ENCODE results near the gene PRKAA1. TPM values are rescaled to one million over a fixed set of nuclear protein-coding genes. Genes with fewer than 3 reads are reported as not detected.

The PRKAA1 gene
- 10 to 100 TPM; 43.0 to 52.5 TPM for total RNA-seq

DNA sequence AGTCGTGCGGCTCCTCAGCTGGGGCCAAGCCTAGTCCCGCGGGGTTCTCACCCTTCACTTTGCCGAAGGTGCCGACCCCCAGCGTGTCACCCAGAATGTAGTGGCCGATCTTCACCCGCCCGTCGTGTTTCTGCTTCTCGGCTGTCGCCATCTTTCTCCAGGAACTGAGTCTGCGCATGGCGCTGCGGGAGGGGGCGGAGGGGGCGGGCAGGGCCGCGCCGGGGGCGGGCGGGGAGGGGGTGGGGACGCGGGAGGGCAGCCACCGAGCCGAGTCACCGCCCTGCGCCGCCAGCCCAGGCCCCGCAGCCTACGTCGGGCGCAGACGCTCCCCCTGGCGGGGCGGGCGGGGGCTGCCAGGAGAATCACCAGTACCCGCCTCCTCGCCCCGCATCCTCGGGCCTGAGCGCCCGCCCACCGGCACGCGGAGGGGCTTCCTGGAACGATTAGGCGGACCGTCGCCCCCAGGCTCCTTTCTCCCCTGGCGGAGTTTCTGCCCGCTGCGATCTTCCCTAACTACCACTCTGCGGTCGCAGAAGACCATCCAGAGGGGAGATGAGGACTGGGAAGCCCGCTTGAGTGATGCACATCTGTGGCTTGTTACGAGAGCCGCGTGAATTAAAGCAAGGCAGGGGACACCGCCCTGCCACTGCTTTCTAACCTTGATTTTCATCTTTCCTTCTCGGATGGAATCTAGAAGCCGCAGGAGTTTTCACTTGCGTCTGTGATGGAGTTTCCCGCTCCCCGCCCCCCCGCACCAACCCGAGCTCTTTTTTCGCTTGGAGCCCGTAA, at the start of gene PRKAA1:
TSS of gene PRKAA1 (minus strand) at position 363 of the 789 bp plus-strand sequence. CDS start at position 178, 185 bp downstream.
- H3K36me3 ChIP-seq, result no peaks in the 10 kb centered on the region
- H3K27me3 ChIP-seq, result no peaks in the 10 kb centered on the region
- peaks cover 0 to 25% of the 10 kb centered on the region in 2 donors for H3K4me1 ChIP-seq
- TF ChIP-seq, protein P1, sequence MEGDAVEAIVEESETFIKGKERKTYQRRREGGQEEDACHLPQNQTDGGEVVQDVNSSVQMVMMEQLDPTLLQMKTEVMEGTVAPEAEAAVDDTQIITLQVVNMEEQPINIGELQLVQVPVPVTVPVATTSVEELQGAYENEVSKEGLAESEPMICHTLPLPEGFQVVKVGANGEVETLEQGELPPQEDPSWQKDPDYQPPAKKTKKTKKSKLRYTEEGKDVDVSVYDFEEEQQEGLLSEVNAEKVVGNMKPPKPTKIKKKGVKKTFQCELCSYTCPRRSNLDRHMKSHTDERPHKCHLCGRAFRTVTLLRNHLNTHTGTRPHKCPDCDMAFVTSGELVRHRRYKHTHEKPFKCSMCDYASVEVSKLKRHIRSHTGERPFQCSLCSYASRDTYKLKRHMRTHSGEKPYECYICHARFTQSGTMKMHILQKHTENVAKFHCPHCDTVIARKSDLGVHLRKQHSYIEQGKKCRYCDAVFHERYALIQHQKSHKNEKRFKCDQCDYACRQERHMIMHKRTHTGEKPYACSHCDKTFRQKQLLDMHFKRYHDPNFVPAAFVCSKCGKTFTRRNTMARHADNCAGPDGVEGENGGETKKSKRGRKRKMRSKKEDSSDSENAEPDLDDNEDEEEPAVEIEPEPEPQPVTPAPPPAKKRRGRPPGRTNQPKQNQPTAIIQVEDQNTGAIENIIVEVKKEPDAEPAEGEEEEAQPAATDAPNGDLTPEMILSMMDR (IDR thresholded peaks at IDR 0.05), result peak; percentile 36 to 82
- H3K27ac ChIP-seq, result peak within 1 kb of the TSS; percentile 94 to 95
- H3K4me3 ChIP-seq, result peak within 1 kb of the TSS; percentile 94 to 95
- no peaks in the 10 kb centered on the region for H3K9me3 ChIP-seq
- peak; percentile 87 for DNase-seq (ENCODE audit: low spot score)

DNA sequence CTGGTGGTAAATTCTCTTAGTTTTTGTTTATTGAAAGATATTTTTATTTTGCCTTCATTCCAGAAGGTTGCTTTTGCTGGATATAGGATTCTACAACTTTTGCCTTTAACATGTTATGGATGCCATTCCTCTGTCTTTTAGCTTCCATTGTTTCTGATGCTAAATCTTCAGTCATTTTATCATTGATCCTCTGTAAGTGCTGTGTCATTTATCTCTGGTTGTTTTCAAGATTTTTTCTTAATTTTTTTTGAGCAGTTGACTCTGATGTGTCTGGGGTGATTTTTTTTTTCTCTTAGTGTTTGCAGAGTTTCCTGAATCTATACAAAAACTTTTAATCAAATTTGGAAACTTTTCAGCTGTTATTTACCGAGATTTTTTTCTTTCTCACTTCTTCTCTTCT, 49.4 kb upstream of the PRKAA1 start:
- Histone ChIP-seq H3K4me3 (no peak overlapping the region), H3K9me3 (no peaks in the 10 kb centered on the region), H3K36me3 (peaks cover 11% of the 10 kb centered on the region), H3K4me1 (peaks cover 0 to 6% of the 10 kb centered on the region in 2 donors), H3K27ac (no peak overlapping the region), H3K27me3 (no peaks in the 10 kb centered on the region)
- DNase-seq (ENCODE audit: low spot score), result no peak
- TF ChIP-seq, protein P1 (IDR thresholded peaks at IDR 0.05), result no peak

DNA sequence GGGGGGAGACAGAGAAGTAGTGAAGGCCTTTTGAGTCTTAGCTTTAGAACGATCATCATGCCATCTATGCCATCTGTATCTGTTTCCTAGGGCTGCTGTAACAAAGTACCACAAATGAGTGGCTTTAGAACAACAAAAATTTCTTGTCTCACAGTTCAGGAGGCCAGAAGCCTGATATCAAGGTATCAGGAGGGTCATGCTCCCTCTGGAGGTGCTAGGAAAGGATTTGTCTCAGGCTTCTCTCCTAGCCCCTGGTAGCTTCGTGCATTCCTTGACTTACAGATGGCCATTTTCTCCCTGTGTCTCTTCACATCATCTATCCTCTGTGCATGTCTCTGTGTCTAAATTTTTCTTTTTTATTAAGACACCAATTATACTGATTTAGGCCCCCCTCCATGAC, 48.2 kb upstream of the PRKAA1 start:
- no peak for DNase-seq (ENCODE audit: low spot score)
- TF ChIP-seq, protein P1 (IDR thresholded peaks at IDR 0.05), result no peak
- H3K9me3 ChIP-seq, result no peaks in the 10 kb centered on the region
- H3K4me3 ChIP-seq, result no peak overlapping the region
- H3K4me1 ChIP-seq, result peaks cover 0 to 7% of the 10 kb centered on the region in 2 donors
- H3K27ac ChIP-seq, result no peak overlapping the region
- no peaks in the 10 kb centered on the region for H3K36me3 ChIP-seq
- H3K27me3 ChIP-seq, result no peaks in the 10 kb centered on the region

DNA sequence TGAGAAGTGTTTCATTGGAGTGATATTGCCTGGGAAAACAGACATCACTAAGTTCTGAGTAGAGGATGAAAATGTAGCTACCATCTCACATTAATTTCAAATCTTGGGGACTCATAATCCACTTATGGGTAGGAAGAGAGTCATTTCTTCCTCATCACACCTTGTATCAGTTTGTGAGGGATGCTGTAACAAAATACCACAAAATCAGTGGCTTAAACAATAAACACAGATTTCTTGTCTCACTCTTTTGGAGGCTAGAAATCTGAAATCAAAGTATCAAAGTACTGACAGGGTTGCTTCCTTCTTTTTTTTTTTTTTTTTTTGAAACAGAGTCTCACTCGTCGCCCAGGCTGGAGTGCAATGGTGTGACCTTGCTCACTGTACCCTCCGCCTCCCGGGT, 46.4 kb upstream of the PRKAA1 start:
- Histone ChIP-seq H3K27me3 (no peaks in the 10 kb centered on the region), H3K36me3 (no peaks in the 10 kb centered on the region), H3K4me3 (no peak overlapping the region), H3K27ac (no peak overlapping the region), H3K9me3 (no peaks in the 10 kb centered on the region), H3K4me1 (peaks cover 0 to 7% of the 10 kb centered on the region in 2 donors)
- TF ChIP-seq, protein P1 (IDR thresholded peaks at IDR 0.05), result no peak
- DNase-seq (ENCODE audit: low spot score), result no peak

DNA sequence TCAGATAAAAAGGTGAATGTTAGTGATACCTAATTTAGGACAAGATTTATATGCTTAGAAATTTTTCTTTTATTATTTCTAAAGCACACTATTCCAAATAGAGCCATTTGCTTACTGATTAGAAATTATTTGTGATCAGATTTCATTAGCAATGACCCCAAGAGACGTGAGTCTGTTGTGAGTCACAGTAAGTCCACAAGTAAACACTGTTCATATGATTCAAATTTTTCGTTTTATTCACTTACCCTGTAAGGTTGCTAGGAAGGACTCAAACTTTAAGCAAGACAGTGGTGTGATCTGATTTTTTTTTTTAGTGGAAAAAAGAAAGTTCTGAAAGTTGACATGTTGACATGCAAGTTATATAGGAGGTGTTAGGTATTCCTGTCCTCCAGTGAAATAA, 44.2 kb upstream of the PRKAA1 start:
- Histone ChIP-seq H3K27me3 (no peaks in the 10 kb centered on the region), H3K27ac (peak overlapping the region; percentile 75 to 76), H3K9me3 (no peaks in the 10 kb centered on the region), H3K4me3 (peak overlapping the region; percentile 41 to 47), H3K36me3 (no peaks in the 10 kb centered on the region), H3K4me1 (peaks cover 0 to 7% of the 10 kb centered on the region in 2 donors)
- TF ChIP-seq, protein P1 (IDR thresholded peaks at IDR 0.05), result no peak
- DNase-seq (ENCODE audit: low spot score), result no peak
